Stimulated activated CD4-positive, alpha-beta T cell treated with anti-CD3 and anti-CD28 coated beads, Interleukin-1b, Interleukin-23, amount 100 ng/mL, for 24 hours (primary cell): ENCODE measurements around the gene FN3K.
"Not testable (repeated sequence)": the region's sequence is repeated elsewhere in the genome, so short reads cannot be mapped to it uniquely, and the experiment has no call there.

Experiments used
- DNase-seq, 4 experiments: peaks; one replicate each; pipeline ENCODE4 v3.0.0-alpha.2; 2020; ENCODE audit warnings: low read depth in 4 of 4, low spot score in 1 of 4

FN3K gene

DNA sequence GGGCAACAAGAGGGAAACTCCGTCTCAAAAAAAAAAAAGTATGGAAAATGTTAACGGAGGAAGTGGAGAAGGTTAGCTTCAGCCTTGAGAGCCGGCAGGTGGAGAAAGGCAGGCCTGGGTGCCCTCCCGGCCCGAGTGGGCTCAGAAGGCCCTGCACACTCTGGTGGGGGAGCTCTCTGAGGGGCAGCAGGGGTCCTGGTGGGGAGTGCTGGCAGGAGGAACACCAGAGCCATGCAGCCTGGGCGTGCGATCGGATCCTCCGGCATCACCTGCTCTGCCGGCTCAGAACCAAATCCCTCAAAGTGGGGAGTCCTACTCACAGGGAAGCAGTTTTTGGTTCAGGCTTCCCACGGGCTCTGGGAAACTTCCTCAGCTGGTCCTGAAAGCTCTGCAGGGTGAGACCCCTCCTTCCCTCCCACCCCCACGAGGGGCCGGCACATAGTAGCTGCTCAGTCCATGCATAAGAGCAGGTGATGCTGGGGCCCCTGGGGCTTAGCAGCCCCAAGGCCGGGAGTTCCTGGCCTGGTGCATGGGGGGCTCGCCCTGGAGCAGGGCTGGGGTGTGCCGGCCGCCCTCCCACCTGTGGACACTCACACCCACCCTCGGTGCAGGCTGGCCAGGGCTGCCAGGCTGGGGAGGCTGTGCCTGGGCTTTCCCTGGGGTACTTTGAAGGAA lies 1.2 kb downstream of the FN3K start:
- DNase-seq: no peak

DNA sequence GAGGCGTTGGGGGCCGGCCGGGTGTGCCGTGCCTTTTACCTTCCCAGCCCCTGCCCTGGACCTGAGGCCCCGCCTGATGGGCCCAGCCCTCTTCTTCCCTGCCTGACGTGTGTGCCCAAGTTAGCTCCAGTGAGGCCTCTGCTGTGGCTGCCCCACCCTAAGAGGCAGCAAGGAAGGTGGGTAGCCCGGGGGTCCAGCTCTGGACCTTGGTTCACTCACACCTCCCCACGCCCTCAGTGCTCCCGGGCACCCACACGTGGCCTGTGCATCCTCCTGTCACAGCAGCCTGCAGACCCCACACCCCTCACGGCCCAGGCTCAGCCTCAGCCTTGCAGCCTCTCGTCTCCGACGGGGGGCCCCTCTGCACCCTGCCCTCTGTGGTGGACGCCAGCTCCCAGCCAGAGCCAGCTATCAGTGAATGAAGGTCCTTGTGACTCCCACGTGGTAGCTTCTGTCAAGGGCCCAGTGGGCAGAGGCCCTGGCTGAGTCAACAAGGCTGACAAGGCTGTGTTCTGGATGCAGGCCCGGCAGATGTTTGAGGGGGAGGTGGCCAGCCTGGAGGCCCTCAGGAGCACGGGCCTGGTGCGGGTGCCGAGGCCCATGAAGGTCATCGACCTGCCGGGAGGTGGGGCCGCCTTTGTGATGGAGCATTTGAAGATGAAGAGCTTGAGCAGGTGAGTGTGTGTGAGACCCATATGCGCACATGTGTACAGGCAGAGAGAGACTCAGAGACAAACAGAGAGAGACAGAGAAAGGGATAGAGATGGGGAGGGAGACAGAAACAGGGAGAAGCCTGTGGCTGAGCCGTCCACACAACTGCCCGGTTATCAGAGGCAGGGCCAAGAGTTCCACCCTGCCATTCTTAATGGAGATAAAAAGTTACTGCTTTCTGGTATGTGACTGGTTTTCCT lies 2.8 kb downstream of the FN3K start:
- DNase-seq: no peak

DNA sequence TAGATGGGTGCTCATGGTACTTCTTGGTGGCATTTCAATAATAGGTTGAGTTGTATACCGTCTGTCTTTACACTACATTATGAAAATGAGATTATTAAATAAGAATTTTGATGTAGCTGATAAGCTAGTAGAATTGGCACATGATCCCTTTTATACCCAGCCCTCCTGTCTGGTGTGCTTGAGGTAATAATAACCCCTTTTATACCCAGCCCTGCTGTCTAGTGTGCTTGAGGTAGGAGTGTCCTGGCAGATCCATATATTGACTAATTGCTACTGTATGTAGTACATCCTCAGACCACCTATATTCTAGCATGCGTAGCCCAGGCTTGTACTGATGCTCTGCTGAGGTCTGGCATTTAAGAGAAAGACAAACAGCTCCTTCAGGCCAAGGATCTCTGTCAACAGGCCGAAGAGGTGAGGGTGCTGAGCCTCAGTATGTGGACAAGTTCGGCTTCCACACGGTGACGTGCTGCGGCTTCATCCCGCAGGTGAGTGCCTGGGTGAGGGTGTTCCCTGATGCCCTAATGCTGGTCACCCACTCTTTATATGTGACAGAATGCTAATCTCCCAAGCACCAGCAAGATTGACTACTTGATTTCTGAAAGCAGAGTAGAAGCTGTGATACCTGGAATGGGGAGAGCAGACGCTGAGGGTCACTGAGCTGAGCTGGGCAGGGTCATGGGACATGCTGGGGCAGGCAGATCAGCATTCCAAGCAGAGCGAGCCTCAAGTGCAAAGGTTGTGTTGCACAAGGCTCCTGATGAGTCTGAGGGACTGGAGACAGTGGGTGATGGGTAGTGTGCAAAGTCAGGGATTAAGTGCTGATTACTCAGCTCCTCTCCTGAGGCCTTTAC lies 5.7 kb downstream of the FN3K start:
- no peak for DNase-seq

DNA sequence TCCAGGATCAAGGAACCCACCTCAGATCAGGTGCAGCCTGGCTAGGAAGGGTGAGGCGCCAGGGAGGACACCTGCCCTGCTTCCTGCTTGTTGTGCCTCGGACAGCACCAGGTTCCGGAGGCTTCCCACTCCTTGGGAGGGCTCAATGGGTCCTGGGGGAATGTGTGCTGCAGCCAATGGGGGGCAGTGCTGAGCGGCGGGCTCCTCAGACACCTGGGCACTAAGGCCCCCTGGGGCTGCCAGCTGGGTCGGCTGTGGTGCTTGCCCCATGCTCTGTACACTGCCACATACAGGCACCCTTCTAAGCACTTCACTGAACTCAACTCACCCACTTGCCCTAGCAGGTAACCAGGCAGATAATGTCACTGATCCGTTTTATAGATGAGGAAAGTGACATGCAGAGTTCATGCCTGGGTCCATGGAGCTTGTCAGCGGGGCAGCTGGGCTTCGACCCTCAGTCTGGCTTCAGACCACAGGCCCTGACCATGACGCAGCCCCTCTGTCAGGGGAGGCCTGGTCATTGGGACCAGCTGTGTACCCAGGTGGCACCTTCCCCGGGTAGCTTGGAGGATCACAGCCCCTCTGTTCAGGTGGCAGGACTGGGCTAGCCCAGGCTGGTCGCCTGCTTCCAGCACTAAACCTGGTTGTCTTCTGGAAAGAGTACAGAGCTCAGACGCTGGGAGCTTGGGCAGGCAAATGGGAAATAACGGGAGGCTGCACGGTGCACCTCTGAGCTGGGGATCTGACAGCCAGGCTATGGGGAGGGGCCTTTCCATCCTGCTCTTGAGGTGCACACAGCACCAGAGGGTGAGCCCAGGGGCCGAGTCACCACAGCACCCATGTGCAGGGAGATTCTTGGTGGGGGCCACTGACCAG lies 8.2 kb downstream of the FN3K start:
- no peak for DNase-seq

DNA sequence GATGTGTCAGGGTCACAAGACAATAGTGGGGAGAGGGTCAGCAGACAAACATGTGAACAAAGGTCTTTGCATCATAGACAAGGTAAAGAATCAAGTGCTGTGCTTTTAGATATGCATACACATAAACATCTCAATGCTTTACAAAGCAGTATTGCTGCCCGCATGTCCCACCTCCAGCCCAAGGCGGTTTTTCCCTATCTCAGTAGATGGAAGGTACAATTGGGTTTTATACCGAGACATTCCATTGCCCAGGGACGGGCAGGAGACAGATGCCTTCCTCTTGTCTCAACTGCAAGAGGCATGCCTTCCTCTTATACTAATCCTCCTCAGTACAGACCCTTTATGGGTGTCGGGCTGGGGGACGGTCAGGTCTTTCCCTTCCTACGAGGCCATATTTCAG lies 9.3 kb downstream of the FN3K start:
- not testable (repeated sequence) for DNase-seq

DNA sequence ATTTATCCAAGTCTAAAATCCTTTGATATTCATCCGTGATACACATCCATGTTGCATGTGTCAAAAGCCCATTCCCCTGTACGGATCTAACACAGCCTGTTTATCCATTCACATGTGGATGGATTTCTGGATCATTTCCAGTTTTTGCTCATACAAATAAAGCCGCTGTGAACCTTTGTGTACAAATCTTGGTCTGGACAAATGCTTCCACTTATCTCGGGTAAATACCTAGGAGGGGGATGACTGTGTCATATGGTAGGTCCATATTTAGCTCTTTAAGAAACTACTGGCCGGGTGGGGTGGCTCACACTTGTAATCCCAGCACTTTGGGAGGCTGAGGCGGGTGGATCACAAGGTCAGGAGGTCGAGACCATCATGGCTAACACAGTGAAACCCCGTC lies 10.1 kb downstream of the FN3K start:
- no peak for DNase-seq

DNA sequence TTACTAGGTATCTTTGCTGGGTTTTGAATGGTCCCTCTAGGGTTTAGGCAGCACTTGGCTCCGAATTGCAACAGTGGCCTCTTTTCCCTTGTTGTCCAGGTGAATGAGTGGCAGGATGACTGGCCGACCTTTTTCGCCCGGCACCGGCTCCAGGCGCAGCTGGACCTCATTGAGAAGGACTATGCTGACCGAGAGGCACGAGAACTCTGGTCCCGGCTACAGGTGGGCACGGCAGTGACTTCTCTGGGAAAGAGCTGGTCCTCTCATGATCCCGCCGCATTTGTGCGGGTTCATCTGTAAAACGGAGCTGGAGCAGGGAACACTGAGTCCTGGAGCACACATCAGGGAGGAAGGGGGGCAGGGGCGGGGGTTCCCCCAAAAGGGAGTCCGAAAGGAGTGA lies 13.3 kb downstream of the FN3K start:
- no peak for DNase-seq

DNA sequence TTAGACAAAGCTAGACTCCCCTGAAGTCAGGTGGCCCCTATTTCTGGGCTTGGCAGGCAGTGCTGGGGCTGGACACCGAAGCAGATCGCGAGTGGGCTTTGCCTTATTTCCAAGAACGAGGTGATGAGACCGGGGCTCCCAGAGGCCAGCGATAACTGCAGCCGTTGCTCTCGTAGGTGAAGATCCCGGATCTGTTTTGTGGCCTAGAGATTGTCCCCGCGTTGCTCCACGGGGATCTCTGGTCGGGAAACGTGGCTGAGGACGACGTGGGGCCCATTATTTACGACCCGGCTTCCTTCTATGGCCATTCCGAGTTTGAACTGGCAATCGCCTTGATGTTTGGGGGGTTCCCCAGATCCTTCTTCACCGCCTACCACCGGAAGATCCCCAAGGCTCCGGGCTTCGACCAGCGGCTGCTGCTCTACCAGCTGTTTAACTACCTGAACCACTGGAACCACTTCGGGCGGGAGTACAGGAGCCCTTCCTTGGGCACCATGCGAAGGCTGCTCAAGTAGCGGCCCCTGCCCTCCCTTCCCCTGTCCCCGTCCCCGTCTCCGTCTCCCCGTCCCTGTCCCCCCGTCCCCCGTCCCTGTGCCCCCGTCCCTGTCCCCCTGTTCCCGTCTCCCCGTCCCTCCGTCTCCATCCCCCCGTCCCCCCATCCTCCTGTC lies 15.0 kb downstream of the FN3K start:
- DNase-seq: no peak

DNA sequence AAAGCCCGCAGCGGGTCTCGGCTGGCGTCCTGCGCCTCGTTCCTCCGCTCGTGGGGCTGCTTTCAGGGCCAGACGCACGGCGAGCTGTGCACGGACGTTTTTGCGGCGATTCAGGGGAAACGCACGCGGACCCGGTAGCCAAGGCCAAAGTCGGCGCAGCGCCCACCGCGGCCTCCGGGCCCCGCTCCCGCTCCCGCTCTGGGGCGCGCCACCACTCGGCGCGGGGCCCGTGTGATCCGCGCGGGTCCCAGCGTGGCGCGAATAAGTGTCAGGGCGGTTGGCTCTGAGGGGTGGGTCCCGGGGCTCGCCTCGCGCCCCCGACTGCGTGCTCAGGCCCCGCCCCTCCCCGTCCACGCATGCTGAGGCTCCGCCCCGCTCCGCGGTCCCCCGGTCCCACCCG lies 15.8 kb downstream of the FN3K start:
- peak in 1 of 4 experiments; percentile 4 for DNase-seq

DNA sequence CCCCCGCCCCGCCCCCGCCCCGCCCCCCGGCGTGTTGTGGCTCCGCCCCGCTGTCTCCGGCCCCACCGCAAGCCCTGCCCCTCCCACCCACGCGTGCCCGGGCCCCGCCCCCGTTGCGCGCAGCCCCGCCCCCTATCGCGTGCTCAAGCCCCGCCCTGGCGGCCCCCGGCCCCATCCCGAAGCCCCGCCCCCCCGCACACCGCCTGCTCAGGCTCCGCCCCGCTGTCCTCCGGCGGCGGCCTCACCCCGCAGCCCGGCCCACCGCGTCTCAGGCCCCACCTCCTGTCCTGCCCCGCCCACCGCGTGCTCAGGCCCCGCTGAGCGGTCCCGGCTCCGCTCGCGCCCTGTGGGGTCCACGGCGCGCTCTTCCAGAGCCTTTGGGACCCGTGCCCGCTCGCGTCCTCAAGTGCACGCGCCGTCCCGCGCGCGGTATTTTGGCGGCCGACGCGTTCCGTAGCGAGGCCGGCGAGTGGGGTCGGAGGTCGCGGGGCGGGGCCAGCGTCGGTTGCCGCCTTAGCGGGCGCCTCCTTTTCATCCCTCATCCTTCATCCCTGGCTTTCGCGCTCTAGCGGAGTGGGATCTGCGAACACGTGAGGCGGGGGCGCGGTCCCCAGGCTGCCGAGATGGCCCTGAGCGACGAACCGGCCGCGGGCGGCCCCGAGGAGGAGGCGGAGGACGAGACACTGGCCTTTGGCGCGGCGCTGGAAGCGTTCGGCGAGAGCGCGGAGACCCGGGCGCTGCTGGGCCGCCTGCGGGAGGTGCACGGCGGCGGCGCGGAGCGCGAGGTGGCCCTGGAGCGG lies 16.4 kb downstream of the FN3K start, which contains the start of gene TBCD:
TBCD (plus strand) TSS at position 495 of the 800 bp plus-strand sequence; CDS start at position 624, 129 bp downstream.
- peak; percentile 75 to 96 (median 79) for DNase-seq

DNA sequence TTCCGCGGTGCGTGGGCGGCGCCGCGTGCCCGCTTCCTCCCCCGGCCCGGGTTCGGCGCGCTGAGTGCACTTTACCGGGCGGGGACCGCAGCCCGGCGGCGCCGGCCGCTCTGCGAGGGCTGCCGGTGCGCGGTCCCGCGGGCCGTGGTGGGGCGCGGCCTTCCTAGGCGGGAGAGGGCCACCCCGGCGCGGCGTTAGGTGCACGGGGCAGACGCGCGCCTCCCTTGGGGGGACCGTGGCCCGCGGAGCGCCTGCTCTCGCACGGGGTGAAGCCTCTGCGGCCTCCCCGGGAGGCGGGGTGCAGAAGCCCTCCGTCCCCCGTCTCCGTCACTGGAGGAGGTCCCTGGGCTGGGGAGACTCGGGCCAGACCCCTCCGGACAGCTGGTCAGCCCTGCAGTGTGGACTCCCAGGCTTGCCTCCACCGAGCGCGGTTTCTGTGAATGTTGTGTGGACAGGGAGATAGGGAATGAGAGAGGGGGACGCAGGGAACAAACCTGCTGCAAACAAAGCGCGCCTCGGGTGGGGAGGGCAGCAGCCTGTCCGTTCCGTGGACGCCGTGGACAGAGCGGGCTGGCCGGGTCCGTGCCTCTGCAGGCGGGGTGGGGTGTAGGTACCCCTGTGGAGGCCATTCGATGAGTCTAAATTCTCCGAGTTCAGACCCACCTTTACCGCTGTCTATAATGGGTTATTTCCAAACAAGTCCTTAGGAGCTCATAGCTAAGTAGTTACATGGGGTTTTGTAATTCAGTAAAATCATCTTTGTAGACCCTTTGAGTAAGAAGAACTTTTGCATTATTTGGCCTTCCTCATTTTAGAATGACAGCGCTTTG lies 17.2 kb downstream of the FN3K start:
- DNase-seq: no peak

DNA sequence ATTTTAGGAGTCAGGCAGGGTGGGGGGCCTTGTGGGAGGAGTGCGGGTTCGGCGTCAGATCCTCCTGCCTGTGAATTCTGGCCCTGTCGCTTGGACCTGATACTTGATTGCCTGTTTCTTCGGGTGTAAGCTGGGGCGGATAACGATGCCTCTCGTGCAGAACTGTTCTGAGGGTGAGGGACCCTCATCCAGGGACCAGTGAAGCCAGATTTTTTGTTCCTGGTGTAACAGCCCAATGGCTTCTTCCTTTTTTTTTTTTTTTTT lies 17.7 kb downstream of the FN3K start:
- no peak for DNase-seq

DNA sequence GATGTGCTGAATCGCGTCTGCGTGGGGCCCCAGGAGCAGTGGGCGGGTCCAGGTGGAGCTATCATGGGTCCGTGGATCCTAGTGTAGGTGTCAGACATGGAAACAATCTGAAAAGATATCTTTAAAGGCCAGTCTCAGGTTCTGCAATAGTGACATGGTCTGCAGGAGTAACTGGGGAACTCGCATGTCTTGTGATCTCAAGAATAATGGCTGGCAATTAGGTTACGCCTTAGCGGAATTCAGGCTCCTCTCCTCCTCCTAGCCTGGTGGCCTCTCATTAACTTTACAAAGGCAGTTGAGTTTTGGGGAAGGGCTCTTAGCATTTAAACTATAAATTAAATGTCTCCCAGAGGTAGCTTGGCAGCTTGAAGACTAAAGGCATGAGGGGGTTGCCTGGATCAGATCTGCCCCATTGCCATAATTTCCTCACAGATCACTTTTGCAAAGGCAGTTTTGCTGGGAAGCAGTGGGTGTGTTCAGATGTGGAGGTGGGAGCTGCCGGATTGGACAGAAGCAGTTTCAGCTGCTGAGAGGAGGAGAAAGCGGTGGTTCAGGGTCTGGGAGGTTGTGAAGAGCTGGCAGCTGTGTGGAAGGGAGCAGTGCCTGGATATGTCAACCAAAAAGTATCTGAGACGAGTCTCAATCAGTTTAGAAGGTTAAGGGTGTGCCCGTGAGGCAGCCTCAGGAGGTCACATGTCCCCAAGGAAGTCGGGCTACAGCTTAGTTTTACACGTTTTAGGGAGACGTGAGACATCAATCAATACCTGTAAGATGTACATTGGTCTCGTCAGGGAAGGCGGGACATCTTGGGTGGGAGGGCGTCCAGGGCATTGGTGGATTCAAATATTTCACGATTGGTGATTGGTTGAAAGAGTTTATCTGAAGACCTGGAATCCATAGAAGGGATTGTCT lies 19.1 kb downstream of the FN3K start:
- no peak for DNase-seq

DNA sequence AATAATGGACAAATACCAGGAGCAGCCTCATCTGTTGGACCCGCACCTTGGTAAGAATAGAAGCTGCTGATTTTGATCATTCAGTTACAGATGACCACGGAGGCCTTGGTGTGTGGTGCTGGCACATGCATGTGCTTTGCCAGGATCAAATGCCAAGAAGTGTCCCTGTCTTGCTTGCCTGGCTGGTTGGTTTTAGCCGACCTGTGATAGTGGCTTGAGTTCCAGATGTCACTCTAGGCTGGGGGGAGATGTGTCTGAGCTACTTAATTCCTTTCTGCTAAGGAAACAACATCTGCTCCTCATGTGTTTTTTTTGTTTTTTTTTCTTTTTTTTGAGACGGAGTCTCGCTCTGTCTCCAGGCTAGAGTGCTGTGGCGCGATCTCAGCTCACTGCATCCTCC lies 20.8 kb downstream of the FN3K start:
- DNase-seq: no peak

DNA sequence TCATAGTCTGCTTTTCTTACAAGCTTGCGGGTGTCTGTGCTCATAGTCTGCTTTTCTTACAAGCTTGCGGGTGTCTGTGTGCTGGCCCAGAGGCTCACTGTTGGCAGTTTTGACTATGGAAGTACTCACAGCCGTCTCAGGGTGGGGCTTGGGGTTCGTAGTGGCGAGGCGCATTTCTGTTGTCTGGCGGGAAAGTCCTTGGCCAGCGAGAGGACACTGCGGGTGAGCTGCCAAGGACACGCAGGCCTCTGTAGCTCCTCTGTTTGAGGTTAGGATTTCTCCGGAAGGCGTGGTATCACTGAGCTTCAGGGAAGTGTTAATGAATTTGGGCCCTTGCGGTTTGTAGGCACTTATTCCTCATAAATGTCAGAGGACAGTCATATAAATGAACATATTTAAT lies 30.0 kb downstream of the FN3K start:
- DNase-seq: no peak

DNA sequence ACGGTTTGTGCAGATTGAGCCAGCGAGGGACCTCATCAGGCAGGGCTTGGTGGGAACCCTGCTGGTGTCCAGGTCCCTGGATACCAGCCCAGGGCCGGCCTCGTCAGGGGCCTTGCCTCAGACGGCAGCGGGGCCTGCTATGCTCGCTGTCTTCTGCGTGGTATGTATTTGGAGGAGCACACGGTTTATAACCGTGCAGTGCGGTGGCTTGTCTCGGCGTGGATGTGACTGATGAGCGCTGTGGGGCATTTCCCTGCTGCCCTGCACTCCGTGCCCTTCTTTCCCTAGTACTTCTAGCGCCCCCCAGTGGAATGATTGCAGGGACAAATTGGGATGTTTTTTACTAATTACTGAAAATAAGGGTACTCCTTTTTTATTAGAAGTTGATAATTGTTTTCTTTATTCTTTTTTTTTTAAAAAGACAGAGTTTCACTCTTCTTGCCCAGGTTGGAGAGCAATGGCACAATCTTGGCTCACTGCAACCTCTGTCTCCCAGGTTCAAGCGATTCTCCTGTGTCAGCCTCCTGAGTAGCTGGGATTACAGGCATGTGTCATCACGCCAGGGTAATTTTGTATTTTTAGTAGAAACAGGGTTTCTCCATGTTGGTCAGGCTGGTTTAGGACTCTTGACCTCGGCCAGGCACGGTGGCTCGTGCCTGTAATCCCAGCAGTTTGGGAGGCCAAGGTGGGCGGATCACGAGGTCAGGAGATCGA lies 31.8 kb downstream of the FN3K start:
- DNase-seq: no peak

DNA sequence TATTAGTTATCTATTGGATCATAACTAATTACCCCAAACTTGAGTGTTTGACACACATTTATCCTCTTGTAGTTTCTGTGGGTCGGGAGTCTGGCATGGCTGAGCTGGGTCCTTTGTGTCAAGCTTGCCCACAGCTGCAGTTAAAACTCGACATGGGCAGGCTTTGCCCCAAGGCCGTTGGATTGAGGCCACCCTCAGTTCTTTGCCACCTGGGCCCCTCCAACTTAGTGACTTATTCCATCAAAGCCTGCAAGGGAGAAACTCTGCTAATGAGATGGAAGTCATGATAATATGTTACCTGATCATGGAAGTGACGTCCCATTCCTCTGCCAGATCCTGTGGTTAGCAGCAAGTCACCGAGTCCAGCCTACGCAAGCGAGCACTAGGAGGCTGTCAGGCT lies 33.6 kb downstream of the FN3K start:
- DNase-seq: no peak
